Subcutaneous abdominal adipose tissue (tissue), 5 donors: Measurements from ENCODE around the gene CCDC142.
"Not testable (repeated sequence)": the region's sequence is repeated elsewhere in the genome, so short reads cannot be mapped to it uniquely, and the experiment has no call there.

Source experiments
- H3K27ac ChIP-seq: one replicate; pipeline ENCODE4 v1.7.0; 2013; ENCODE audit warnings: low read depth, mild to moderate bottlenecking, inconsistent platforms, low read length, moderate library complexity
- H3K27me3 ChIP-seq, 5 donors: one replicate each; pipeline ENCODE4 v1.7.0; 2013; ENCODE audit warnings: low read length in 5 of 5, inconsistent platforms in 1 of 5; ENCODE audit not compliant: control insufficient read depth in 5 of 5, insufficient read depth in 4 of 5
- H3K36me3 ChIP-seq, 5 donors: one replicate each; pipeline ENCODE4 v1.7.0; 2013; ENCODE audit warnings: low read length in 5 of 5; ENCODE audit not compliant: control insufficient read depth in 5 of 5, insufficient read depth in 5 of 5
- H3K4me1 ChIP-seq, 5 donors: one replicate each; pipeline ENCODE4 v1.7.0; 2013; ENCODE audit warnings: low read length in 5 of 5, mild to moderate bottlenecking in 3 of 5, moderate library complexity in 1 of 5; ENCODE audit not compliant: control insufficient read depth in 5 of 5, insufficient read depth in 5 of 5
- H3K4me3 ChIP-seq, 5 donors: one replicate each; pipeline ENCODE4 v1.7.0; 2013; ENCODE audit warnings: low read length in 5 of 5, low read depth in 1 of 5
- H3K9ac ChIP-seq, 5 donors: one replicate each; pipeline ENCODE4 v1.7.0; 2013; ENCODE audit warnings: low read length in 5 of 5, mild to moderate bottlenecking in 4 of 5, moderate library complexity in 3 of 5
- H3K9me3 ChIP-seq, 5 donors: one replicate each; pipeline ENCODE4 v1.7.0; 2013; ENCODE audit warnings: low read length in 5 of 5; ENCODE audit not compliant: control insufficient read depth in 5 of 5
- donor health status: healthy.
- donor health status: healthy.
- donor health status: healthy.
- donor health status: healthy.
- donor health status: healthy.

The CCDC142 gene

GRCh38 chr2:74481961-74482800 is 617 bp downstream of the CCDC142 start:
- Histone ChIP-seq H3K9ac (peak overlapping the region in 4 of 5 donors; percentile 81 to 94 (median 90)), H3K36me3 (peaks cover 6 to 43% (median 22%) of the 10 kb centered on the region in 5 donors), H3K4me3 (peak overlapping the region; percentile 95 to 100 (median 98)), H3K27ac (peak overlapping the region; percentile 84), H3K9me3 (no peaks in the 10 kb centered on the region), H3K27me3 (no peaks in the 10 kb centered on the region), H3K4me1 (peaks cover 6 to 34% (median 28%) of the 10 kb centered on the region in 5 donors)

GRCh38 chr2:74481431-74481830 is 1.4 kb downstream of the CCDC142 start:
- H3K9ac ChIP-seq: peak overlapping the region in 4 of 5 donors; percentile 81 to 94 (median 90)
- peaks cover 6 to 42% (median 21%) of the 10 kb centered on the region in 5 donors for H3K36me3 ChIP-seq
- peaks cover 6 to 38% (median 33%) of the 10 kb centered on the region in 5 donors for H3K4me1 ChIP-seq
- H3K27me3 ChIP-seq: no peaks in the 10 kb centered on the region
- H3K4me3 ChIP-seq: peak overlapping the region; percentile 6 to 100 (median 98)
- H3K9me3 ChIP-seq: no peaks in the 10 kb centered on the region
- H3K27ac ChIP-seq: peak overlapping the region; percentile 84

- Histone ChIP-seq H3K4me1 (peaks cover 2 to 29% (median 27%) of the 10 kb centered on the region in 5 donors), H3K9me3 (no peaks in the 10 kb centered on the region), H3K27me3 (no peaks in the 10 kb centered on the region), H3K36me3 (peaks cover 3 to 38% (median 24%) of the 10 kb centered on the region in 5 donors), H3K27ac (no peak overlapping the region), H3K9ac (no peak overlapping the region), H3K4me3 (no peak overlapping the region)
Measured at GRCh38 chr2:74474899-74475298, 7.9 kb downstream of the CCDC142 start.

- no peak overlapping the region for H3K4me3 ChIP-seq
- no peak overlapping the region for H3K27ac ChIP-seq
- H3K9me3 ChIP-seq: no peaks in the 10 kb centered on the region
- H3K27me3 ChIP-seq: no peaks in the 10 kb centered on the region
- peaks cover 2 to 29% (median 27%) of the 10 kb centered on the region in 5 donors for H3K4me1 ChIP-seq
- H3K9ac ChIP-seq: no peak overlapping the region
- peaks cover 3 to 34% (median 22%) of the 10 kb centered on the region in 5 donors for H3K36me3 ChIP-seq
Measured at GRCh38 chr2:74474481-74474880, 8.3 kb downstream of the CCDC142 start.

GRCh38 chr2:74472945-74473258 is 9.9 kb downstream of the CCDC142 start:
- H3K9me3 ChIP-seq: no peaks in the 10 kb centered on the region
- peak overlapping the region; percentile 77 to 92 (median 84) for H3K9ac ChIP-seq
- H3K27ac ChIP-seq: peak overlapping the region; percentile 93
- peaks cover 2 to 29% (median 27%) of the 10 kb centered on the region in 5 donors for H3K4me1 ChIP-seq
- H3K27me3 ChIP-seq: no peaks in the 10 kb centered on the region
- H3K36me3 ChIP-seq: peaks cover 0 to 29% (median 20%) of the 10 kb centered on the region in 5 donors
- peak overlapping the region; percentile 86 to 98 (median 92) for H3K4me3 ChIP-seq

DNA sequence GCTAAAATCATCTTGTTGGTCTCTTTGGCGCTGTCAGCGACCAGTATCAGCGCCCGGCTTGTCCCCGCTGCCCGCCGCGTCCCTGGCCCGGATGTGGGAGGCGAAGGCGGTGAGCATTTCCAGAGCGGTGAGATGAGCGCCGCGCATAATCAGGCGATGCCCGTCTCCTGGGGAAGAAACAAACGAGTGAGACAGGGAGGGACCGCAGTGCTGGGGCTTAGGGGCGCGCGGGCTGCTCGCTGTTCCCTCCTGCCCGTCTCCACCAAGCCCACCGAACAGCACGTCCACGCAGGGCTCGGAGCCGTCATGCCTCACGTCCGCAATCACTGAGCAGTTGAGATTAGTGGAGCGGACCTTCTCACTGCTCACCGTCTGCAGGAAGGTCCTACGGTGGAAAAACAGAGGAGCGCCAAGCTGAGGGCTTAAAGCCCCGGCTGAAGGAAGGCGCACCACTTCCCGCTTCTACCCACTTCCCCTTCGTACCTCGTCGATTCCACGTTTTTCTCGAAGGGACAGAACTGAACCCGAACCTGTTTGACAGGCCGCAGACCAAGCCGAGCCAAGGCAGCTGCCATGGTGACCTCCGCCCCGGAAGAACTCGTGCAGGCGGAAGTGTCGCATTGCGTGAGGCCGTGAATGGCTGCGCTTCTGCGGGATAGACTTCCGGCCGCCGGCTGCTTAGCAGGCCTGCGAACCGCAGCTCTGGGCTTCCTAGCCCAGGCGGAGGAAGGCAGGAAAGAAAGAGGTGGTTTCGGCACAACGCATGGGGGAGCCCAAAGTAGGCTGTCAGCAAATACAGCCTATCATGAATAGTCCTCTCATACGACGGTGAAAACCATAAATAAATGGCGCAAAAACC is 10.5 kb downstream of the CCDC142 start, which contains the start of gene MRPL53:
Gene MRPL53, minus strand, starts transcription at position 595 of the 859 bp plus-strand sequence. Its CDS starts 20 bp downstream, at position 575.
- H3K4me3 ChIP-seq: peak within 1 kb of the TSS; percentile 86 to 98 (median 92)
- peaks cover 2 to 28% (median 27%) of the 10 kb centered on the region in 5 donors for H3K4me1 ChIP-seq
- H3K27me3 ChIP-seq: no peaks in the 10 kb centered on the region
- H3K27ac ChIP-seq: peak within 1 kb of the TSS; percentile 93
- peak within 1 kb of the TSS; percentile 77 to 92 (median 84) for H3K9ac ChIP-seq
- H3K36me3 ChIP-seq: peaks cover 0 to 24% (median 17%) of the 10 kb centered on the region in 5 donors
- H3K9me3 ChIP-seq: no peaks in the 10 kb centered on the region

GRCh38 chr2:74471332-74472065 is 11.3 kb downstream of the CCDC142 start:
- Histone ChIP-seq H3K9ac (peak overlapping the region in 4 of 5 donors; percentile 83 to 92 (median 88)), H3K36me3 (peaks cover 0 to 19% (median 14%) of the 10 kb centered on the region in 5 donors), H3K9me3 (no peaks in the 10 kb centered on the region), H3K27me3 (no peaks in the 10 kb centered on the region), H3K4me1 (peaks cover 2 to 23% (median 22%) of the 10 kb centered on the region in 5 donors), H3K27ac (peak overlapping the region; percentile 93), H3K4me3 (peak overlapping the region; percentile 86 to 98 (median 92))

- peaks cover 0 to 16% (median 14%) of the 10 kb centered on the region in 5 donors for H3K36me3 ChIP-seq
- H3K27me3 ChIP-seq, H3K27ac ChIP-seq, H3K4me3 ChIP-seq, H3K9me3 ChIP-seq, H3K9ac ChIP-seq: not testable (repeated sequence)
- peaks cover 2 to 27% (median 26%) of the 10 kb centered on the region in 5 donors for H3K4me1 ChIP-seq
Measured at GRCh38 chr2:74470742-74471141, 12.1 kb downstream of the CCDC142 start.

DNA sequence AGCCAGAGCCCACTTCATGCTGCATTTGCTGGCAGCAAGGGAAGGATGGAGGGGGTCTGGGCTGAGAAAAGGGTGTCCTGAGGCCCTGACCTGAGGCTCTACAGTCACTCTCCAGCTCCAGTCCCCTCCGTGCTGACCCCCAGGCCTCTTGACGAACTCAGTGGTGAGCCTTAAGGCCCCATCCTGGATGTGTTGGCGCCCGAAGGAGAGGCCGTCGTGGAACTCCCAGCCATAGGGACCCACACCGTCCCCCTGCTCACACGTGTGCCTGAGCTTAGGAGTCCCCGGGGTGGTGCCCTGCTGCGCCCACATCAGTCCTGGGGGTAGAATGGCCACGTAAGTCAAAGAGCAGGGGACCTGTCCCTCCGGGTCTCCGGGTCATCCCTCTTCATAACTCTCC is 18.4 kb downstream of the CCDC142 start:
- H3K4me3 ChIP-seq: peak overlapping the region; percentile 72 to 92 (median 84)
- peak overlapping the region; percentile 72 for H3K27ac ChIP-seq
- H3K27me3 ChIP-seq: no peaks in the 10 kb centered on the region
- peak overlapping the region in 4 of 5 donors; percentile 89 to 95 (median 94) for H3K9ac ChIP-seq
- no peaks in the 10 kb centered on the region for H3K9me3 ChIP-seq
- H3K36me3 ChIP-seq: peaks cover 0 to 24% (median 21%) of the 10 kb centered on the region in 5 donors
- H3K4me1 ChIP-seq: peaks cover 0 to 20% (median 16%) of the 10 kb centered on the region in 5 donors
